ENCODE results near the gene RPS6KA5.

RPS6KA5 gene

DNA sequence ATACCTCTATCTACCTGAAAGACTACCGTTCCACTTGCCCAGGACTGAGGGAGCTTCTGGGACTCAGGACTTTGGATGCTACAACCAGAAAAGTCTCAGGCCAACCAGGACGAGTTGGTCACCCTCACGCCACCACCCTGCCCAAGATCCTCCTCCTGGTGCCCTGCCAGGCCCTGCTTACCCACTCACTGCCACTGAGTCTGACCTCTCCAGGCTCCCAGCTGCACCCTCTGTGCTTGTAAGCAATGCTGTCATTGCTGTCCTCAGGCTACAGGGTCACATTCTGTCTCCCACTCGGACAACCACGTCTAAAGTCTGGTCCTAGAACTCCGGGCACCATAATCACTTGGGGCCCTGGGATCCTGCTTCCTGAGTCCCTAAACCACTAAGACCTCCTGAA is 253.4 kb downstream of the RPS6KA5 start:
- DNase-seq (ENCODE audit: low read depth) = no peak

DNA sequence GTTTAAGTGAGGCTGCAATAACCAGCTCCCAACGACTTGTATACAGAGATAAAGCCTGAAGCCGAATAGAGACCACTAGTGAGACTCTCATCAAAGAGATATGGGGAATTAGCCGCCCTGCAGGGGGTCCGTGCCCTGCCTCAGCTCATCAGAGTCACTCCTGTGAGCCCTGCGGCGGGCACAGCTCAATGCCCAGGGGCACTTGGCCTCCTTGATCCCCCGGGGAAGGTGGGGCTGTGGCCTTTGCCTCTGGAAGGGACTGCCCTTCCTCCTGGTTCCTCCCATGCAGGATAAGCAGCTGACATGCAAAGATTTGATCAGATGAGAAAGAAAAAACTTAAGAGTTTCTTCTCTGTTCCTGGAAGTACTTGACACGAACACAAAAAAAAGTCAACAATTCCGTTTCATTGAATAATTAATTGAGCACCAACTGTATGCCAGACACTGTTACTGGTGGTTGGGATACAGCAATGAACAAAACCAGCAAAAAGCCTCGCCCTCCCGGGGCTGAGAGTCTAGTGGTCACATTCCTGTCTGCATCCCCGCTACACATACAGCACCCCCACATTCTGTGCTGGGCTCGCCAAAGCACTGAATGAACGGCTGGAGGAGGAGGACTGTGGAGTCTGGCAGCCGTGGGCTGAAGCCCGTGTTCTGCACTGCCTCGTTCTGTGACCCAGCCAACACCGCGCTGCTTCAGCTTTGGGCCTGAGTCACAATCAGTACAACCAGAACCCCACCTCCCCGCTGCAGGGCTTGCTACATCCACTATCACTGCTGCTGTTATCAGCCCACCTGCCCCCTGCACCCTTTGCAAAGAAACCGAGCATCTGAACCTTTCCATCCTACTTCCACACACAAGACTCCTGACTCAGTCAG is 254.5 kb downstream of the RPS6KA5 start:
- no peak for DNase-seq (ENCODE audit: low read depth)

DNA sequence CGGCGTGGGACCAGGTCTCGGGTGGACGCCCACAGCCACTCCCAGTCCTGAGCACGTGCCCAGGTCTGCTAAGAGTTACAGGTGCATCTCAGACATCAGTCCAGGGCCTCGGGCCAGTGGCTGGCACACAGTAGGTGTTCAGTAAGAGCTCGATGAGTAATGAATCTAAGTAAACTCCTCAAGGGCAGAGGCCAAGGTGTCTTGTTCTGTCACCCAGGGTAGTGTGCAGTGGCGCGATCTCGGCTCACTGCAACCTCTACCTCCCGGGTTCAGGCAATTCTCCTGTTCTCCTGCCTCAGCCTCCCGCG is 255.4 kb downstream of the RPS6KA5 start:
- no peak for DNase-seq (ENCODE audit: low read depth)

DNA sequence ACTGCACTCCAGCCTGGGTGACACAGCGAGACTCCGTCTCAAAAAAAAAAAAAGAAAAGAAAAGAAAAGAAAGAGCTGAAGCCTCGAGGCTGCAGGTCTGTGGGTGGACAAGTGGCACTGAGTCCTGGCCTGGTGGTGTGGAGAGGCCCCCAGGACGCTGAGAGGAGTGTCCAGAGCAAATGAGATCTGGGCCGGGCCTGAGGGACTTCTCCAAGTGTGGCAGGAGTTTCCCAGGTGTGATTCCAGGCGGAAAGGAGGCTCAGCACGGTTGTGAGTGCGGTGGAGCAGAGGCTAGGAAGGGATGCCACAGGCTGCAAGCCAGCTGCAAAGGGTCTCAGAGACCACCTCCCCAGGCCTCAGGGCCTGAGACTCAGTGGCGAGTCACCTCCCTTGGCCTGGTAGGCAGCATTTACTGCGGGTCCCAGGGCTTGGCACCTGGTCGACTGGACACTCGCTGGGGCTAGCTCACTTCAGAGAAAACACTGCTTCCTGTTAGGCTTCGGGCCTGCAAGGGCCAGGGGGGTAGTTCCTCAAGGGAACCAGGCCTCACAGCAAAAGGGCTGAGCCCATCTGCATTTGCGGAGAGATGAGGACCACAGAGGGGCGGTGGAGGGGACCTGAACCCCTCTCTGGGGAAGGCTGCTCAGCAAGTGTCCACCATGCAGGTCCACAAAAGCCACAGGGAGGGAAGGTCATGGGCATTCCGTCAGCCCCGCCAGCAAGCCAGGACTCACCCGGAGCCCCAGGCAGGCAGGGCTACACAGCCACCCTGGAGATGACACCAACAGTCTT is 256.0 kb downstream of the RPS6KA5 start:
- no peak for DNase-seq (ENCODE audit: low read depth)

DNA sequence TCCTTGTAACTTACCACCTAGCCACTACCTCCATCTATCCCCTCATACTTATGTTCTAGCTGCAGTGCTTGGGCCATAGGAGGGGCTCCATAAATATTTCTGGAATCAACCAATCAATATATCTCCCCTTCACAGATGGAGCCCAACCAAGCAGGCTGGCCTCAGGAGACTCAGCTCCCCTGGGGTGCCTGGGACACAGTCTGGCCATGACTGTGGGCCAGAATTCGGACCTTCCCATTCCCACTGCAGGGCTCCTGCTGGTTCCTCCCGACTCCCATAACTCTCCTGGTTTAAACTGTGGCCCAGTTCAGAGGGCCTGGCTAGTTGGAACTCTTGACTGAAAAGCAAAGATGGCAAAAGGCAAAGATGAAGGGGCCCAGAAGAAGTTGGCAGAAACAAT is 257.2 kb downstream of the RPS6KA5 start:
- no peak for DNase-seq (ENCODE audit: low read depth)

DNA sequence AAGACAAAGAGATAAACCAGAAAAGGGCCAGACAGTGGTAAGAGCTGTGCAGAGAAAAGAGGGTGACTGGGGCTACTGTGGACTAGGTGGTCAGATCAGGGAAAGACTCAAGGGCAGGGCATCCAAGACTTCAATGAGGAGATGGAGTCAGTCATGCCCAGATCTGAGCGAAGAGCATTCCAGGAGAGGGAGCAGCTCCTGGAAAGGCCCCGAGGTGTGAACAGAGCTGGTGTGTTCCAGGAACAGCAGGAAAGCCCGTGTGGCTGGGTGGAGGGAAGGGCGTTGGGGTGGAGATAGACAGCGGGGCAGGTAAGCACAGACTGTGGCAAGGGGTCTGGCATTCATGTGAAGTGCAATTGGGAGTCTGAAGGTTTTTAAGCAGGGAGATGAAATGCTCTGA is 261.0 kb downstream of the RPS6KA5 start:
- DNase-seq (ENCODE audit: low read depth) = no peak

DNA sequence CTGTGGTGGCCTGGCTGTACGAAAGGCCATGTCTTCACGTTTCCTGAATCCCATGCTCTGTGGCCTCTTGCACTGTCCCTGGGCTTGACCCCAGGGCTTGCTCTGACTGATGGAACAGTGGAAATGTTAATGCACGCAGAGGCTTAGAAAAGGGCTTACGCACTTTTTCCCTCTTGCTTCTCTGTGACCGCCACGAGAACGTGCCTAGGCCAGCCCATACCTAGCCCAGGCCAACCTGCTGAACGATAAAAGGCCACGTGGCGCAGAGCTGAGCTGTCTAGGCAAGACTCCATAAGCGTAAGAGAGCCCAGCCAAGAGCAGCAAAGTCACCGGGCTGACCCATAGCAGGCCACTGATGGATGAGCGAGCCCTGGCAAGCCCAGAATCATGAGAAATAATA is 262.5 kb downstream of the RPS6KA5 start:
- no peak for DNase-seq (ENCODE audit: low read depth)

Data from fibroblast of the conjunctiva (primary cell).